Spleen (tissue), 11 donors: ENCODE data around the gene VLDLR. TPM values are rescaled to one million over a fixed set of nuclear protein-coding genes. Genes with fewer than 3 reads are reported as not detected.

Source experiments
- DNase-seq: peaks from one replicate; pipeline ENCODE4 v3.0.0-alpha.2; 2020
- H3K27ac ChIP-seq, 8 donors: fragments of 200-600 bp; sonication (generic) in 7 of 8; 1 replicate in 4 of 8; 2 replicates in 4 of 8; pipeline versions ENCODE4 v1.5.0 to v1.8.0; 2016 to 2021; ENCODE audit warnings: inconsistent platforms in 4 of 8, mild to moderate bottlenecking in 4 of 8, moderate library complexity in 1 of 8
- H3K27me3 ChIP-seq, 7 donors: fragments of 200-600 bp; sonication (generic) in 6 of 7; replicated peaks in 1 of 7; 1 replicate in 4 of 7; 2 replicates in 3 of 7; pipeline versions ENCODE4 v1.5.0 to v1.8.0; 2016 to 2021; ENCODE audit warnings: inconsistent platforms in 3 of 7, mild to moderate bottlenecking in 1 of 7
- H3K36me3 ChIP-seq, 6 donors: fragments of 200-600 bp; sonication (generic) in 5 of 6; 1 replicate in 4 of 6; 2 replicates in 2 of 6; pipeline versions ENCODE4 v1.5.0 to v1.8.0; 2016 to 2021; ENCODE audit warnings: inconsistent platforms in 2 of 6
- H3K4me1 ChIP-seq, 6 donors: fragments of 200-600 bp; sonication (generic) in 5 of 6; 1 replicate in 3 of 6; 2 replicates in 3 of 6; pipeline versions ENCODE4 v1.5.0 to v1.8.0; 2016 to 2021; ENCODE audit warnings: inconsistent platforms in 3 of 6
- H3K4me3 ChIP-seq, 8 donors: fragments of 200-600 bp; sonication (generic) in 7 of 8; 1 replicate in 4 of 8; 2 replicates in 4 of 8; pipeline versions ENCODE4 v1.5.0 to v1.8.0; 2016 to 2021; ENCODE audit warnings: inconsistent platforms in 4 of 8, mild to moderate bottlenecking in 4 of 8, moderate library complexity in 2 of 8
- H3K9me3 ChIP-seq, 8 donors: fragments of 200-600 bp; sonication (generic) in 7 of 8; 1 replicate in 4 of 8; 2 replicates in 4 of 8; pipeline versions ENCODE4 v1.5.0 to v1.8.0; 2016 to 2021; ENCODE audit warnings: inconsistent platforms in 4 of 8
- CTCF ChIP-seq, 11 experiments: fragments of 200-600 bp in 7 of 11; fragments of 450-650 bp in 4 of 11; sonication (generic) in 4 of 11; IDR thresholded peaks in 8 of 11; conservative IDR thresholded peaks in 3 of 11; 1 replicate in 7 of 11; 2 replicates in 4 of 11; pipeline versions ENCODE4 v1.4.0 to v1.8.0; 2016 to 2021; ENCODE audit warnings: antibody characterized with exemption in 11 of 11, inconsistent platforms in 4 of 11, mild to moderate bottlenecking in 1 of 11
- POLR2A ChIP-seq, 3 donors: fragments of 450-650 bp; IDR thresholded peaks; one replicate each; pipeline ENCODE4 v1.5.1; 2017; ENCODE audit warnings: antibody characterized with exemption in 3 of 3, mild to moderate bottlenecking in 1 of 3
- POLR2AphosphoS5 ChIP-seq, 3 donors: sonication (generic); formaldehyde crosslinking; IDR thresholded peaks; one replicate each; pipeline ENCODE4 v1.5.1; 2017; ENCODE audit warnings: antibody characterized with exemption in 3 of 3
- WGBS, 5 donors: extraction: QIAGEN DNeasy Blood & Tissue Kit in 3 of 5; methylation state at CpG; one replicate each; pipeline versions ENCODE4 v1.1.5 to v1.1.7; 2013 to 2018; 5-methylcytosine and 5-hydroxymethylcytosine counted together
- intact Hi-C: fragments of 100-400 bp; cut with DNase I; formaldehyde crosslinking; loops from one replicate; pipeline ENCODE4 v1.15.0; 2023; ENCODE audit warnings: low total_unique reads
- polyA plus RNA-seq, 3 donors: library from polyadenylated mRNA; stranded (reverse); fragments of 200-250 nt; gene quantifications; one replicate each; pipeline ENCODE4 v1.2.1, GENCODE V29; 2013
- total RNA-seq, 7 donors: library from RNA; depleted of rRNA in 3 of 7; stranded (reverse); fragments of >200 nt in 3 of 7; fragmentation: NEBNext Ultra II Directional in 4 of 7; extraction: Animal tissue kit (Norgen Biotek cat#: 25700) in 4 of 7; gene quantifications; one replicate each; pipeline versions ENCODE4 v1.1.0 to v1.2.1, GENCODE V29; 2016 to 2021
- donor health status: healthy with polysubstance abuse.
- donor health status: DM: no; HTN: no; CAD: no; lungs with moderate emphysema.
- donor health status: DM: no; HTN: no; CAD: no.
- donor health status: Bipolar disorder and iron deficiency.
- donor health status: healthy.
- donor health status: DM: no; HTN: no; CAD: no.
- donor health status: DM: yes; HTN: yes; CAD: no.

VLDLR gene
- total and polyA plus RNA-seq, 10 donors, result 1.3 to 32.6 (median 8.7) TPM

DNA sequence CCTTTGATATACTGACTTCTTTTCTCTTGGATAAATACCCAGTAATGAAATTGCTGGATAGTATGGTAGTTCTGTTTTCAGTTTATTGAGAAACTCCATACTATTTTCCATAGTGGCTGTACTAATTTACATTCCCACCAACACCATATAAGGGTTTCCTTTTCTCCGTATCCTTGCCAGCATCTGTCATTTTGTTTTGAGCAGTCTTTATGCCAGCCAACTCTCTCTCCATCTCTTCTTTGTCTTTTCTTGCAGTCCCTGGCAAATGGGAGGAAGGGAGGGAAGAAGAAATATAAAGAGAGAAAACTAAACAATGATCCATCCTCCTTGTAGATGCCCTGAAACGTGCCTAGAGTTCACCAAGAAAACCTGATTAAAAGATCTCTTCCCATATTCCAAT lies 9.6 kb upstream of the VLDLR start:
- H3K4me3 ChIP-seq, result no peak overlapping the region
- intact Hi-C loops, result no loop called here
- H3K4me1 ChIP-seq, result no peaks in the 10 kb centered on the region
- WGBS, 5 donors, result 77 to 92% (median 83%) methylated on average over 2 of the region's 2 CpGs
- no peak for DNase-seq
- no peaks in the 10 kb centered on the region for H3K27me3 ChIP-seq
- no peaks in the 10 kb centered on the region for H3K36me3 ChIP-seq
- TF ChIP-seq POLR2A (IDR thresholded peaks at IDR 0.05) (no peak), POLR2AphosphoS5 (IDR thresholded peaks at IDR 0.05) (no peak), CTCF (IDR thresholded peaks at IDR 0.05 in 8 of 11, conservative IDR thresholded peaks at IDR 0.05 in 3 of 11) (no peak)
- H3K9me3 ChIP-seq, result no peaks in the 10 kb centered on the region
- H3K27ac ChIP-seq, result no peak overlapping the region

DNA sequence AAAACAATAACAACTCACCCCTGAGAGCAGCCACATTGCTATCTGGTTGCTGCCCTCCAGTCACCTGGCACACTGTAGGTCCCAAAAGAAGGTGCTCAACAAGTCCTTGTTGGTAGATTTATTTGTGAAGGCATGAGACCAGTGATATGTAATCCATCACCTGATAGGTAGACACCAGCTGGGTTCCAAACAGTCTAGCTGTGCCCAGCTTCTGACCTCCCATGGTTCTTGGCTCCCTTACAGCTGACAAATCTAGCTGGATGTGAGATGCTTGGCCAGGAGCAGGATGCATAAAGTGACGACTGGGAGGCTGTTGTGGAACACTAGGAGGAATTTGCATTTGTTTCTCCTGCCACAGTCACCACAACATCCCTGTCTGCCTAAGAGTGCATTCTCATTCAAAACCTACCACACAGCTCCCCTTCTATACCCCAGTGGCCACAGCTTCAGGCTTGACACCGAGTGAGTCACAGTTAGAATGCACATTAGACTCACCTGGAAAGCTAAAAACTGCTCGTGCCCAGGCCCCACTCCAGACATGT lies 7.8 kb upstream of the VLDLR start:
- Histone ChIP-seq H3K27me3 (peaks cover 0 to 3% (median 0%) of the 10 kb centered on the region in 7 donors), H3K27ac (no peak overlapping the region), H3K36me3 (no peaks in the 10 kb centered on the region), H3K4me1 (no peaks in the 10 kb centered on the region), H3K4me3 (no peak overlapping the region), H3K9me3 (no peaks in the 10 kb centered on the region)
- no peak for DNase-seq
- WGBS, 5 donors, result 79 to 85% (median 81%) methylated on average over 3 of the region's 3 CpGs
- intact Hi-C loops, result no loop called here
- TF ChIP-seq POLR2AphosphoS5 (IDR thresholded peaks at IDR 0.05), result no peak
- no peak for TF ChIP-seq POLR2A (IDR thresholded peaks at IDR 0.05)
- TF ChIP-seq CTCF (IDR thresholded peaks at IDR 0.05 in 8 of 11, conservative IDR thresholded peaks at IDR 0.05 in 3 of 11), result no peak

DNA sequence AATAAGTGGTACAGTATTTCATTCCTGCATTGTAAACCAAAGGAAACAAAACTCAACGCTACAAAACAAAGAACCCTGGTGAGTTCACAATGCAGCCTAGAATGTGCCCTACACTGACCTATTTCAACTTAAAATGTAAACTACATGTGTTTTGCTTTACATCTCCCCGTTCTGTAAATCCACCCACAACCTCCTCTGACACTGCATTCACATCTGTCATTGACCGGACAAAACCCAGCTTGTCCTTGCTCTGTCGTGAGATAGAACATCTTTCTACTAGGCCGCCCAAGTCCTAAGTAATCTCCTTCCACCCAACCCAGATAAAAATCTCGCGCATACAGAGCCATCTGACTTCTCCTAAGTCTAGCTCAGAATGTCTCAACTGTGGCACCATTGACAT lies 6.1 kb upstream of the VLDLR start:
- no peaks in the 10 kb centered on the region for H3K9me3 ChIP-seq
- 84 to 93% (median 89%) methylated on average over 7 of the region's 7 CpGs for whole genome bisulfite sequencing, 5 donors
- intact Hi-C loops, result no loop called here
- H3K4me3 ChIP-seq, result no peak overlapping the region
- H3K4me1 ChIP-seq, result peaks cover 0 to 1% (median under 1%) of the 10 kb centered on the region in 6 donors
- DNase-seq, result no peak
- no peak for TF ChIP-seq CTCF (IDR thresholded peaks at IDR 0.05 in 8 of 11, conservative IDR thresholded peaks at IDR 0.05 in 3 of 11)
- TF ChIP-seq POLR2A (IDR thresholded peaks at IDR 0.05), result no peak
- TF ChIP-seq POLR2AphosphoS5 (IDR thresholded peaks at IDR 0.05), result no peak
- no peaks in the 10 kb centered on the region for H3K36me3 ChIP-seq
- H3K27ac ChIP-seq, result no peak overlapping the region
- H3K27me3 ChIP-seq, result peaks cover 0 to 13% (median 0%) of the 10 kb centered on the region in 7 donors

- peaks cover 0 to 15% (median 12%) of the 10 kb centered on the region in 6 donors for H3K4me1 ChIP-seq
- H3K27me3 ChIP-seq, result peaks cover 0 to 27% (median 11%) of the 10 kb centered on the region in 7 donors
- intact Hi-C loops, result no loop called here
- no peak overlapping the region for H3K4me3 ChIP-seq
- no peak for TF ChIP-seq POLR2AphosphoS5 (IDR thresholded peaks at IDR 0.05)
- no peak for TF ChIP-seq CTCF (IDR thresholded peaks at IDR 0.05 in 8 of 11, conservative IDR thresholded peaks at IDR 0.05 in 3 of 11)
- TF ChIP-seq POLR2A (IDR thresholded peaks at IDR 0.05), result no peak
- DNase-seq, result no peak
- H3K9me3 ChIP-seq, result no peaks in the 10 kb centered on the region
- no peak overlapping the region for H3K27ac ChIP-seq
- 85 to 95% (median 87%) methylated on average over 4 of the region's 4 CpGs for WGBS, 5 donors
- H3K36me3 ChIP-seq, result no peaks in the 10 kb centered on the region
Measured at GRCh38 chr9:2616692-2617377, 4.8 kb upstream of the VLDLR start.
